ENCODE measurements around the gene ERFL.

Gene ERFL

DNA sequence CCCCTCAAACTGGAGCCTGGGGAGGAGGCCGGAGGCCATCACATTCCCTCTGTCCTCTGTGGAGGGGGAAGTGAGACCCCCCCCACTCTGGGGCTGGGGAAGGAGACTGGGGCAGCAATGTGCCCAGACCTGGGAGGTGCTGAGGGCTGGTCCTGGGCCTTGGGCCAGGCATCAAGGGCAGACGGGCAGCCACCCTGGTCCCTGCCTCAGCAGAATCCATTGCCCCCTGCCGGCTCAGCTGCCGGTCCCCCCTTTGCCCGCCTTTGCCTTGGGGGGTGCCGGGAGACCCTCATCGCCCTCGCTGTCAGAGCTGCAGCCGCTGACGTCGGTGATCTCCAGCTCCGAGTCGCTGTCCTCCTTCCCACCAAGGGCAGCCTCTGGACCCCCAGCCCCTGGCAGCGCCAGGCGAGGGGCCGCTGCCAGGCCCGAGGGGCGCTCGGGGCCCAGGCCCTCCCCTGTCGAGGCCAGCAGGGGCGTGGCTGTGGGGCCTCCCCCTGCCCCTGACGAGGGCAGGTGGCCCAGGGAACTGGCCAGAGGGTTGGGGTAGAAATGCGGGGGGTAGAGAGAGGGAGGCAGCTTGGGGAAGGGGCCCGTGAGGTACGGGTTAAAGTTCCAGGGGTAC is 20.1 kb downstream of the ERFL start:
- H3K27me3 ChIP-seq (ENCODE audit: low read depth, low read length): no peaks in the 10 kb centered on the region
- H3K9me3 ChIP-seq (ENCODE audit: insufficient read depth, low read length): no peaks in the 10 kb centered on the region
- H3K9ac ChIP-seq (ENCODE audit: low read length): no peak overlapping the region
- H3K4me3 ChIP-seq (ENCODE audit: low read length): no peak overlapping the region
- H4K20me1 ChIP-seq (ENCODE audit: insufficient read depth, low read length): 0 out of 2 replicates have a peak, but pooled peaks cover 2% of the 10 kb centered on the region
- peaks cover 23% of the 10 kb centered on the region for H3K36me3 ChIP-seq (replicated peaks; ENCODE audit: low read depth, low read length)
- no peak overlapping the region for H3K27ac ChIP-seq (ENCODE audit: low read length)
- no peaks in the 10 kb centered on the region for H3K4me1 ChIP-seq (ENCODE audit: low read length)
- H3K79me2 ChIP-seq (ENCODE audit: low read length): no peaks in the 10 kb centered on the region
- TF ChIP-seq, protein P1, sequence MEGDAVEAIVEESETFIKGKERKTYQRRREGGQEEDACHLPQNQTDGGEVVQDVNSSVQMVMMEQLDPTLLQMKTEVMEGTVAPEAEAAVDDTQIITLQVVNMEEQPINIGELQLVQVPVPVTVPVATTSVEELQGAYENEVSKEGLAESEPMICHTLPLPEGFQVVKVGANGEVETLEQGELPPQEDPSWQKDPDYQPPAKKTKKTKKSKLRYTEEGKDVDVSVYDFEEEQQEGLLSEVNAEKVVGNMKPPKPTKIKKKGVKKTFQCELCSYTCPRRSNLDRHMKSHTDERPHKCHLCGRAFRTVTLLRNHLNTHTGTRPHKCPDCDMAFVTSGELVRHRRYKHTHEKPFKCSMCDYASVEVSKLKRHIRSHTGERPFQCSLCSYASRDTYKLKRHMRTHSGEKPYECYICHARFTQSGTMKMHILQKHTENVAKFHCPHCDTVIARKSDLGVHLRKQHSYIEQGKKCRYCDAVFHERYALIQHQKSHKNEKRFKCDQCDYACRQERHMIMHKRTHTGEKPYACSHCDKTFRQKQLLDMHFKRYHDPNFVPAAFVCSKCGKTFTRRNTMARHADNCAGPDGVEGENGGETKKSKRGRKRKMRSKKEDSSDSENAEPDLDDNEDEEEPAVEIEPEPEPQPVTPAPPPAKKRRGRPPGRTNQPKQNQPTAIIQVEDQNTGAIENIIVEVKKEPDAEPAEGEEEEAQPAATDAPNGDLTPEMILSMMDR (IDR thresholded peaks at IDR 0.05; ENCODE audit: low read depth, low read length): no peak
- TF ChIP-seq EZH2phosphoT487 (IDR thresholded peaks at IDR 0.05; ENCODE audit: low read depth): no peak
- no peak overlapping the region for H2AFZ ChIP-seq (ENCODE audit: low read depth, low read length)
- no peak overlapping the region for H3K4me2 ChIP-seq (ENCODE audit: low read length)

DNA sequence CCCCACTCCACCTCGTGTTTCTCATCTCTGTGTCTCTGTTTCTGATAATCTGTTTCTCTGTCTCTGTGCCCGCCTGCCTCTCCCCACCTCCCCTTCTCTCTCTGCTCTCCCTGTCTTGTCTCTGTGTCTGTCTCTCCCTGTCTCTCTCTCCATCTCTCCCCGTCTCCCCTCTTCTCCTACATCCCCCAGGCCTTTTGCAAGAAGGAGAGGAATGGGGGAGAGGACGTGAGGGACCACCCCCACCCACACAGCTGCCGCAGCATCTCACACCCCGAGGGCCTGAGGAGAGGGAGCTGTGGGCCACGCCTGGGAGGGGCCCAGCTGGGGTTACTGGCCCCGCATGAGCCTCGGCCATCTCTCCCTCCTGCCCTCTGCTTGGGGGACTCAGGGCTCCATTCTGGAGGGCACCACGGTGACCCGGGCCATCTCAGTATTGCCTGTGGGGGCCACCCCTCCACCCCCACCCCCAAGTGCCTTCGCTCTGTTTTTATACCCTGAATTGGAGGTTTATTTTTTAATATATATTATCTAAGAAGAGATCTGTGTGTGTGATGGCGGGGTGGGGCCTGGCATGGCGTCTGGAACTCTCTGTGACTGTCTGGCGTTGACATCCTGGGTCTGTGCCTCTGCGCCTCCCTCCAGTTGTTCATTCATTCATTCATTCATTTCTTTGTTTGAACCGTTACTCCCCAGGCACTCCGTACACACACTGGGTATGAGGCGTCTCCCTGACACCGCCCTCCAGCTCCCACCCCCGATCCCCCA is 21.2 kb downstream of the ERFL start:
- no peak overlapping the region for H3K4me2 ChIP-seq (ENCODE audit: low read length)
- H3K4me1 ChIP-seq (ENCODE audit: low read length): no peaks in the 10 kb centered on the region
- peaks cover 32% of the 10 kb centered on the region for H3K36me3 ChIP-seq (replicated peaks; ENCODE audit: low read depth, low read length)
- H3K9ac ChIP-seq (ENCODE audit: low read length): no peak overlapping the region
- TF ChIP-seq EZH2phosphoT487 (IDR thresholded peaks at IDR 0.05; ENCODE audit: low read depth): no peak
- TF ChIP-seq, protein P1 (IDR thresholded peaks at IDR 0.05; ENCODE audit: low read depth, low read length): no peak
- no peaks in the 10 kb centered on the region for H3K79me2 ChIP-seq (ENCODE audit: low read length)
- no peak overlapping the region for H2AFZ ChIP-seq (ENCODE audit: low read depth, low read length)
- H3K27ac ChIP-seq (ENCODE audit: low read length): no peak overlapping the region
- H3K9me3 ChIP-seq (ENCODE audit: insufficient read depth, low read length): no peaks in the 10 kb centered on the region
- H3K4me3 ChIP-seq (ENCODE audit: low read length): no peak overlapping the region
- H3K27me3 ChIP-seq (ENCODE audit: low read depth, low read length): no peaks in the 10 kb centered on the region
- H4K20me1 ChIP-seq (ENCODE audit: insufficient read depth, low read length): 0 out of 2 replicates have a peak, but pooled peaks cover 2% of the 10 kb centered on the region

DNA sequence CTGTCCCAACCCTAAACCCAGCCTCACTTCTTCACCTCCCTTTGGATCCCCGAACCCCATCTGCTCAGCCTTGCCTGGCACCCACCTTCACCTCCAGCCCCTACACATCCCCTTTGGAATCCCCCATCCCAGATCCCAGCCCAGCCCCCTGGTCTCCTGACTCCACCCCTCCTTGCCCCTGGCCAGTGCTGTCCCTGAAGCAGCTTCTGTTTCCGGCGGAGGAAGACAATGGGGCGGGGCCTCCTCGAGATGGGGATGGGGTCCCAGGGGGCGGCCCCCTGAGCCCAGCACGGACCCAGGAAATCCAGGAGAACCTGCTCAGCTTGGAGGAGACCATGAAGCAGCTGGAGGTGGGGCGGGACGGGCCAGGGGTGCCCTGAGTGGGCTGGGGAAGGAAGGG is 22.0 kb downstream of the ERFL start:
- no peak overlapping the region for H2AFZ ChIP-seq (ENCODE audit: low read depth, low read length)
- H3K27me3 ChIP-seq (ENCODE audit: low read depth, low read length): no peaks in the 10 kb centered on the region
- no peaks in the 10 kb centered on the region for H3K79me2 ChIP-seq (ENCODE audit: low read length)
- no peaks in the 10 kb centered on the region for H3K4me1 ChIP-seq (ENCODE audit: low read length)
- H3K9ac ChIP-seq (ENCODE audit: low read length): no peak overlapping the region
- TF ChIP-seq, protein P1 (IDR thresholded peaks at IDR 0.05; ENCODE audit: low read depth, low read length): no peak
- no peak for TF ChIP-seq EZH2phosphoT487 (IDR thresholded peaks at IDR 0.05; ENCODE audit: low read depth)
- no peak overlapping the region for H3K27ac ChIP-seq (ENCODE audit: low read length)
- 0 out of 2 replicates have a peak, but pooled peaks cover 2% of the 10 kb centered on the region for H4K20me1 ChIP-seq (ENCODE audit: insufficient read depth, low read length)
- no peaks in the 10 kb centered on the region for H3K9me3 ChIP-seq (ENCODE audit: insufficient read depth, low read length)
- peaks cover 38% of the 10 kb centered on the region for H3K36me3 ChIP-seq (replicated peaks; ENCODE audit: low read depth, low read length)
- H3K4me3 ChIP-seq (ENCODE audit: low read length): no peak overlapping the region
- no peak overlapping the region for H3K4me2 ChIP-seq (ENCODE audit: low read length)

DNA sequence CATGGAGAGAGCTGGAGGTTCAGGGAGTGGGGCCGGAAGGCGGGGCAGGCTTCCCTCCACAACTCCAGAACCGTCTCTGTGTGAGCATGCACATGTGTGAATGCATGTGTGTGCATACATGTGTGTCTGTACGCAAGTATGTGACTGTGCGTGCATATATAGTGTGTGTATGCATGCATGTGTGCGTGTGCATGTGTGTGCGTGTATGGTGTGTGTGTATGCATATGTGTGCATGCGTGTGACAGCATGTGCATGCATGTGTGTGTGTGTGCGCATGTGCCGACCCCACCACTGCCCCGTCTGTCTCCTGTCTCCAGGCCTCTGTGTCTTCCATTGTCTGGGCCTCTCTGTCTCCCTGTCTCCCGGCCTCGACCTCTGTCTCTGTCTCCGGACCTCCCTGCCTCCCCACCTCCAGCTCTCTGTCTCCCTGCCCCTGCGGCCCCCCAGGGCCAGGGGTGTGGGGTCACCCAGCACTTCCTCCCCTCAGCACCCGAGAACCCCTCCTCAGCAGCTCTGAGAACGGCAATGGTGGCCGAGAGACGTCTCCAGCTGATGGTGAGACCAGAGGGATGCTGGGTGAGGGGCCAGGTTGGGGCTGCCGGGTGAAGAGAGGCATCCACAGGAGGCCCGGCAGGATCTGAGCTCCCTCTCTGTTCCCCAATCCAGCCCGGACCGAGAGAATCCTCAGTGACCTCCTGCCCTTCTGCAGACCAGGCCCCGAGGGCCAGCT is 22.8 kb downstream of the ERFL start:
- Histone ChIP-seq H2AFZ (ENCODE audit: low read depth, low read length) (no peak overlapping the region), H3K79me2 (ENCODE audit: low read length) (no peaks in the 10 kb centered on the region), H3K4me1 (ENCODE audit: low read length) (no peaks in the 10 kb centered on the region), H3K4me2 (ENCODE audit: low read length) (no peak overlapping the region), H3K9ac (ENCODE audit: low read length) (no peak overlapping the region), H3K9me3 (ENCODE audit: insufficient read depth, low read length) (no peaks in the 10 kb centered on the region), H3K27me3 (ENCODE audit: low read depth, low read length) (no peaks in the 10 kb centered on the region), H3K36me3 (replicated peaks; ENCODE audit: low read depth, low read length) (peaks cover 39% of the 10 kb centered on the region), H3K27ac (ENCODE audit: low read length) (no peak overlapping the region), H3K4me3 (ENCODE audit: low read length) (no peak overlapping the region), H4K20me1 (ENCODE audit: insufficient read depth, low read length) (0 out of 2 replicates have a peak, but pooled peaks cover 2% of the 10 kb centered on the region)
- TF ChIP-seq, protein P1 (IDR thresholded peaks at IDR 0.05; ENCODE audit: low read depth, low read length): no peak
- TF ChIP-seq EZH2phosphoT487 (IDR thresholded peaks at IDR 0.05; ENCODE audit: low read depth): no peak

All from OCI-LY3 (cell line).